G401.6 (cell line): Measurements from ENCODE around the gene KIFAP3.
A peak's percentile ranks its signal among the peaks of the same experiment; 100 is the strongest.

ENCODE experiments used
- FAIRE-seq: peaks from 2 replicates; lab custom pipeline; 2012; peaks lifted over from hg19 to GRCh38; lab: Jason Lieb, UNC

KIFAP3 gene

DNA sequence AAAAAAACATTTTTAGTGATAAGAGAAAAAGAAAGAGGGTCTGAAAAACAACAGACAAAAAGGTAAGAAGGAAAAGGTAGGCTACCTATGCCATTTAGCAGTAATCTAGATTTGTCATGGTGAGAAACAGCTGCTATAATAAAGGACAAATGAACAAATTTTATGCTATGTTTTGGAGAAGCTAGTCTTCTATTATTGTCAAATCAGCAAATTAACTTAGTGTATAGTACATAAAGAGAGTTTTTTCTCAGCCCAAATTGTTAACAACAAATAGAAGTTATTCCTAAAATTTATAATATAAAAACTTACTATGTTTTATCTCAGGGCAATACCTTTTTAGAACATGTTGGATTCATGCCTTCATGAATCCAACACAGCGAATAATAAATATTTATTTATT lies 88.7 kb downstream of the KIFAP3 start:
- FAIRE-seq = no peak

DNA sequence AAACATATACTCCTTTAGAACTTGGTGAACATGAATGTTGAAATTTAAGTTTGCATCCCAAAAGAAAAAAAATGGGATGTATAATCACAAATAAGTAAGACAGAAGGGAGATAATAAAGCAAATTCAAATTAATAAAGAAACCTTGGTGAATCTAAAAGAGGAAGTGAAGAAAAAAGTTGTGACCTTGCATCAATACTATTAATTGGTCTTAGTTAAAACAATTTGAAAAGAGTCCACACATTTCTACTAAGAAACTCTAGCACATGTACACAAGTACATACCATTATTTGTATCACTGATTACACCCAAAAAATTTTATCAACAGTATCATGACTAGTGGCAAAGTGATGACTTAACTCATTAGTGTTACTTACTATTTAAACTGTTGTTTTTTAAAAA lies 100.4 kb downstream of the KIFAP3 start:
- FAIRE-seq = no peak

DNA sequence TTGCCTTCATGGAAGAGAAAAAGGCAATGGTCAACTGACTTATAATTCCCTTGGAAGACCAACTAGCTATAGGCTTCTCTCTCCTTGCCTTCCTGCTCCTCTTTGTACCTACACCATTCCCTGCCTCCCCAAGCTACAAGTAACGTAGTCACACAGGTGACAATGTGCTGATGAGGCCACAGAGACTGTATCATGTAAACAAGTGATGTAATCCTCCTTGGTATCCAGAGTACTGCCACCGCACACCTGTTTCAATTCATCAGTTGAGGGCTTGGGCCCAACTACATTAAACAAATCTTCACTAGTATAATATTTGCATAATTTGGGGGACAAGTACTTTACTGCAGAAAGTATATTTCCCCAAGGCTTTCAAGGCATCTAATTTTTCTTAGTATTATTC lies 104.4 kb downstream of the KIFAP3 start:
- FAIRE-seq = no peak

DNA sequence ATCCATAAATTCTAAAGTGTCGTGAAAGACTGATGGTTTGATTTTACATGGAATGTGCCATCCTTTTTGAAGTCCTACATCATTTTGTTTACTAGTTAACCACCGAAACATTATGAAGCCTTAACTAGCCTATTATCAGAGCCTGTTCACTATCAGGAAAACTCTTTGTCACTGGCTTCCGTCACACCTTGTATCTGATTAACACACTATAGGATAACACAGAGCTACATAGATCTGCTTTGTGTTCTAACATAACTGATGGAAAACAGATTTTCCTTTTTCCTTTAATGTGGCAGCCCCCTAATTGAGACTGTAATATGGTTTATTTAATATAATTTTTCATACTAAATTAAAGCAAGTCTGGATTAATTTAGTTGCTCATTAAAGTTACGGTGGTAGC lies 106.3 kb downstream of the KIFAP3 start:
- FAIRE-seq = no peak

DNA sequence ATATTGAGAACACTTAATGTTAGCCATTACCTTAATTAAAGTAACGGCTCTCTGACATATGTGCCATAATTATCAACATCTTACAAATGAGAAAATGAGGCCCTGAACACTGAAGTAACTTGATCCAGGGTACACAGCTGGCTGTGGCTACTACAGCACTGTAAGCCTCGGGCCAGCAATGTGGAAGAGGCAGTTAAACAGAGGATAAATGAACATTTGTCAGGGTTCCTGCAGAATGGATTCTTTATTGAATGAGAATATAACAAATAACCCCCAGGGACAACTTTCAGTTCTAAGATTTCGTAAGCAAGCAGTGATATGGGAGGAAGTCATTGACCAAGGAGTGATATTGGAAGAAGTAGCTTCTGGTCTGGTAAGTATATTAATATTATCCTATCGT lies 110.3 kb downstream of the KIFAP3 start:
- FAIRE-seq = no peak

DNA sequence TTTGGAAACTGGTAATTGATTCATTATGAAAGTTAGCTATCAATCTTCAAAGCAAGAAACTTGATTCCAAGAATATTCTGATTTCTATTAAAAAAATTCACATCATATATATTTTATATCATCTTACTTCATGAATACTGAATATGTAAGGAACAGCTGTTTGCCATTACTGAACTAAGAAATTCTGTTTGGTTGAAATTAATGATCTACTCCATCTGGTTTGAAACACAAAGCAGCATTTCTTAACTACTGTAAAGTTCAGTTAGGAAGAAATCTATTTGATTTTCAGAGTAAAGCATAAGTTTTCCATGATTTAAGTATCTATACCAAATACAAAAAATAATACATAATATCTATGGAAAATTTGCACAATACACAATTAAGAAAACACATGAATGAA lies 114.8 kb downstream of the KIFAP3 start:
- no peak for FAIRE-seq

DNA sequence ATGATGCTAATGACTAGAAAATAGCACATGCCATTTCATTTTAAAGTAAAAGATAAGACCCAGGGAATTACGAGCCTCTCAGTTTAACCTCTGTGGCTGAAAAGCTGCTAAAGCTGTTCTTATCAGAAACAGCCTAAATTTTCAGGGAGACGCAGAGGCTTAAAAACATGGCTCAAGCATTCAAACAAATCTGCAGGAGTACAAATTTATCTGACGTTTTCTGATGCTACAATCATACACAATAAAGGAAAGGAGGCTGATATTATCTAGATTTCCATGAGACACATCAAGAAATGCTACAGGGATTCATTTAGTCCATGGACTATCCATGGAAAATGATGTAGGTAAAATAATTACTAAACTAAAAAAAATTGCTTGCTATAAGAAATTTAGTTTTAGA lies 115.5 kb downstream of the KIFAP3 start:
- no peak for FAIRE-seq

DNA sequence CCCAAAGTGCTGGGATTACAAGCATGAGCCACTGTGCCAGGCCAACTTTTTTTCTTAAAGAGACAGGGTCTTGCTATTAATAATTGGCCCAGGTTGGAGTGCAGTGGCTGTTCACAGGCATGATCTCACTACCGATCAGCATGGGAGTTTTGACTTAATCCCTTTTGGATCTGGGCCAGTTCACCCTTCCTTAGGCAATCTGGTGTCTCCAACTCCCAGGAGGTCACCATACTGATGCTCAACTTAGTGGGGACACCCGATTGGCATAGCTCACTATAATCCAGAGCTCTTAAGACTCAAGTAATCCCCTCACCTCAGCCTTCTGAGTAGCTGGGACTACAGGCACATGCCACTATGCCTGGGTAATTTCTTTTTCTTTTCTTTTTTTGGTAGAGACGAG lies 116.6 kb downstream of the KIFAP3 start:
- no peak for FAIRE-seq

DNA sequence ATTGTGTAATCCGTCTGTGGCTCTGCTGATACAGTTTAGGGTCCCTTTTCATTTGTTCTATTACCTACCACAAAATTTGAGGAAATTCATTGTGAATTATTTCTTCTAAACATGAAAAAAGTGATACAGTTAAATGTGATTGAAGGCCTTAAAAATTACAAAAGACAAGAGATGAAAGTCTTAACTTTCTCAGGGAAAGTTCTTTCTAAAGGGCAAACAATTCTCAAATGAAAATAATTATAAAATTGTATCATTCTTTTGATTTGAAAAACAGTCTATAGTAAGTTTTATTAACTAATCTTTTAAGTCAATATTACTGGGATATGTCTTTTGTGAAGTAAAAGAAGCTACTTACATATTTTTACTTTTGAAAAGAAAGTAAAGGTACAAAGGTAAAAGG lies 123.4 kb downstream of the KIFAP3 start:
- no peak for FAIRE-seq

DNA sequence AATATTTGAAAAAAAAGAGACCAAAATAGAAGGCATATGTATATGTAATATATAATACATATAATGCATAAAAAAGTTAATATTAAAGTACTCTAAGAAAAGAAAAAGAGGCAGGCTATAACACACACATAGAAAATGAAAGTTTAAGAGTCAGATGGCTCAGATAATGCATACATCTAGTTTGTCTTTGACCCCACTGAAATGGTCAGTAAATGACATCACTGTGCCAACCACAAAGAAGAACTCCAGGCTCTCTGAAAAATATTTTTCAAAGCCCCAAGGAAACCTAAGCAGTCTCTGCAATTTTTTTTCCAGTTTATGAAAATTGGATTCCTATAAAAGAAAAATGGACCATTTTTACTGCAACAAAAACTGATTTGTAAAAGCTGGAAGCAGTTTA lies 125.4 kb downstream of the KIFAP3 start:
- FAIRE-seq = no peak

DNA sequence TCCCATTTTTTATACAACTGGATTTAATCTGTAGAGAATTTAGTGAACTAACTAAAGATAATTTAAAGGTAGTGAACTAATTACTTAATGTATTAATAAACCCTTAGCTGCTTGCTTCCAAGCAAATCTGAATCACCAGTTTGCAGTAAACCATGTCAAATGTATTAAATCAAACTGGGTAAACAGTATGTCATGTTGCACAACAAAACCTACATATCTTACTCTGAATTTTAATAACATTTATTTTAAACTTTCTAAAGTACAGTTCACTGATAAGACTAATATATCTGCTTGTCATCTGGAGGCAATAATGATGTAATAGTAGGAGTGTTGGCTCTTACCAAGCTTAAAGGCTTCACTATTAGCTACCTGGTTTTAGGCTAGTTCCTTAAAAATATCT lies 128.3 kb downstream of the KIFAP3 start:
- FAIRE-seq = no peak

DNA sequence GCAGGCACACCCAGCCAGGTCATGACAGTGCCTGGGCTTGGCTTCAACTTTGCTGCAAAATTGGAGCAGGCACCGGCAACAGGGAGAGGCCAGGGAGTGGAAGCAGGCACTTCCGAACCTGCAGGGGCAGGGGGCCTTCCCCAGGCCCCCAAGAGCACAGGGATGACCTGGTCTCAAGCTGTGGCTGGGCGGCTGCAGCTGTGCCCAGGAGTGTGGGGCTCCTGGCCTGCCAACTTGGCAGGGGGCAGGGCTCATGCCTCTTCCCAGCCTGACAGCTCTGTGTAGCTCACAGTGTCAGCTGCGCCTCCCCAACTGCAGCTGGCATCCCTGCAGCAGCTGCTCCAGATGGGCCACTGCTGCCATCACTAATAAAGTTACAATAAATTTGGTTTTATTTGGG lies 129.3 kb downstream of the KIFAP3 start:
- FAIRE-seq = no peak

DNA sequence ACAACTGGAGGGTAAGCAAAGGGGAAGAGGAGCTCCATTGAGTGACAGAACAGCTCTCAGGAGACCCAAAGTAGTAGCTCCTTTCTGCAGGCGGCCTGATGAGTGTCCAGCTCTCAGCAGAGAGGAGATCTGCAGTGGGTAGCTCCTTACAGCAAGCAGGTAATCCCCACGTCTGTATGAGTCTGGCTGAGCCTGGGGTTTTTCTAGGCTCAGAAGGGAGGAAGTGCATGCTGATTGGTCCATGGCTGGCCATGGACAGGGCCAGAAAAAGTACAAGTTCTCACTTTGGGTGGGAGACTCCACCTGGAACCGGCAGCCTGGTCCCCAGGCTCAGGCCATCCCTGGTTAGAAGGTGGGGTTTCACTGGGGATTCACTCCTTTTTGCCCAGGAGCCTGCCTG lies 129.9 kb downstream of the KIFAP3 start:
- FAIRE-seq = no peak

DNA sequence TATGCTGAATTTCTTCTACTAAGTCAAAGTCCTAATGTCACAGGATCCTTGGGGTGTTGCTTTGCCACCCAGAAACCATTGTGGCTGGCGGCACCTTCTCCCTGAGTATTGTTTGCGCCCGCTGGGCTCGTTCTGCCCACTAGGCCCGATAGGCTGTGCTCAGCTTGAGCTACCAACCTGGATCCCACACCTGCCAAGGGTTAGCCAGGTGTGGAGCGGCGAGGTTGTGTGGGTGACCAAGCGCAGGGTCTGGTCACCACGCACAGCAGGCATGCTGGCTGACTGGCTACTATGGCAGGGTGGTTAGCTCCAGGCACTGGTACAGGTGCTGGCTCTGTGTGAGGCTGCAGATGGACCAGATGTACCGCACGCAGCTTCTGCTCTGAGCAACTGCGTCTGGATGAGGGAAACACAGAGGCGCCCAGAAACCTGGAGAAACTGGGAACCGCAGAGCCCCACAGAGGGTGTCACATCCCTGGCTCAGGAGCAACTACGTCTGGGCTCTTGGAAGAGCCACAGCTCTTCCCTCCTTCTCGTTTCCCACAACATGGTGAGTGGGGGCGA lies 130.4 kb downstream of the KIFAP3 start:
- no peak for FAIRE-seq

DNA sequence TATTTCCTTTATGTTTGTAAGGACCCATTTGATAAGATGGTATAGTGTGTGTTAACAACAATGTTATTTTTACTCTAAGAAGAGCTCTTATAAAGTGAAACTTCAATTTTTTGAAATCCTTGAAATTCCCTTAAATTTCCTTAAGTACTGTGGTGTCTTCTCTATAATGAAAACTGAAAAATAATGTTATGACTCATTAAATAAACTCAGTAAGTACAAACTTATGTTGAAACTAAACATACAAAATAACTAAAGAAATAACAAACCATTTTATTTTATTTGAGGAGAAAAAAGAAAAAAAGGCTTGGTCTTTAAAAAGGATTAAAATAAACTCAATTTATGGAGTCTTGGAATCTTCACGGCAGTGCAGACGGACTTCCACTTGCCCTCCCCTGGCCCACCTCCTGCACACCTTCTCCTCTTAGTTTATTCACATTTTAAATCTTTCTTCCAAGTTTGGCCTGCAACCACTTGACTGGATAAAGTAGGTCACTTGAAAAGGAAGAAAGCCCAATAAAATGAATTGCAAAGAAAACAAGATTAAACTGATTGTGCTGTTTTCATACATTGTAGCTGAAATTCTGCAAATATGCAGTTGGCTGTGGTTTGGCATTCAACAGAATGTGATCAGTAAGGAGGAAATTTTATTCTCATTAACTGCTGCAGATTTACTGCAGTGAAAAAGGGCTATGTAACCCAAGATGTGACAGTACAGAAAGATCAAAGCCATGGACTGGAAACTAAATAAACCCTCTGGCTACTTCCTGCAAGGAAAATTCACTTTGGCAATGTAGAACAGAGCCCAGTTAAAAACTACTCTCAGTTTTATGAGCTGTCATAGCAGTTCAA lies 132.3 kb downstream of the KIFAP3 start:
- peak; percentile 59 for FAIRE-seq

DNA sequence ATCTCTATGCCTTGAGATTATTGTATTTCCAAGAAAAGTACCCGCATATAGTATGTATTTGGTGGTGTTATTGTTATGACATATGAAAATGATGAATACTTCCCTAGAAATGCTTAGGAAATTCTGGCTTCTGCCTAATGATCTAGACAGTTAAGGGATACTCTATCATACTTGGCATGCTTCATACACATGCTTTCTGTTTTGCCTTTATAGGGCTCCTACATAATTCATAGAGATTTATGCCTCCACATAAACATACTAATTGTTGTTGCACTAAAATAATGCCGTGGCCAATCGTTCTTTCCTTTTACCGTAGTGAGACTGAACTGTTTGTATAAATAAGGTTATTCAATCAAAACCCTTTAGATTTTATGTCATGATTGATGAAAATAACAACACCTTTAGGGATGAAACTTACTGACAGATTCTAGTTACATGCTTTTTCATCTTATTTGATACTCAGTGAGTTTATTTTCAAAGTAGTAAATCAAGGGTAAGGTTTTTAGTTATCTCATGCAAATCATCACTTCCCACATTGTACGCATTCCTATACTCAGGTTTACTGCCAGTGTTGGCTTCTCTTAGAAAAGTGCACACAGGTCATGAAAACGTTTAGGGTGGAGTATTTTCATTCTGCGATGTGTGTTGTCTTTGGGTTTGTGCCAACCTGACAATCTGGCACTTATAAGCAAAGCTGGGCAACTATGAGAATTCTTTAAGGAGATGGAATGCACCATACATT lies 140.3 kb downstream of the KIFAP3 start:
- FAIRE-seq = no peak

DNA sequence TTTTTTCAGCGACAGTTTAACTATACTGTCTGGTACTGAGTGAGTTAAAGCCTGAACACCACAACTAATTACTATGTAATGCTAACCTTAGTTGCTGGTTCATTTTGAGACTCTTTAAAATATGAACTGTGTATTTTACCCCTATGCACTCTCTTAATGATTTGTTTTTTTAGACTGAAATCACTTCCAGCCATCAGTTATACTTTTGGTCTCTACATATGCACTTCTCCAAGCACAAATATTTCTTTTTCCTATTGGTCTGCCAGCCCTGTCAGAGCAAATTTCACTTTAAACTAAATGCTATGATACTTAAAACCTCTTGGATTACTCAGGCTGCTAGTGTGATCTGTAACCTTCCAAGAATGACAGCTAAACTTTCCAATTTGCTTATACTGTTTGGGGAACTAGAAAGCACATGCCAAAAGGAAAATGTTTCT lies 142.7 kb downstream of the KIFAP3 start:
- FAIRE-seq = no peak

DNA sequence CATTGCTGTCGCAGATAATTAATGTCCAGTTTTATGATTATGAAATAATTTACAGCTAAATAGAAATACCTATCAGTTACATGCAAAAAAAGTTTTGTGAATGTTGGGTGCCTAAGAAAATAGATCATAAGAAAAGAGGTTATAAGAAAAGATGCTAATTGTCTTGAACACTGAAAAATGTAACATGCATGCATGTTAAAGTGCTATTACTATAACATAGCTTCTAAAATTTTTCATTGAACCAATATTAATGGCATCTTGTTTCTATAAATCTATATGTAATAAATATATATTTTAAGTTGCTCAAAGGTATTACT lies 145.3 kb downstream of the KIFAP3 start:
- no peak for FAIRE-seq

DNA sequence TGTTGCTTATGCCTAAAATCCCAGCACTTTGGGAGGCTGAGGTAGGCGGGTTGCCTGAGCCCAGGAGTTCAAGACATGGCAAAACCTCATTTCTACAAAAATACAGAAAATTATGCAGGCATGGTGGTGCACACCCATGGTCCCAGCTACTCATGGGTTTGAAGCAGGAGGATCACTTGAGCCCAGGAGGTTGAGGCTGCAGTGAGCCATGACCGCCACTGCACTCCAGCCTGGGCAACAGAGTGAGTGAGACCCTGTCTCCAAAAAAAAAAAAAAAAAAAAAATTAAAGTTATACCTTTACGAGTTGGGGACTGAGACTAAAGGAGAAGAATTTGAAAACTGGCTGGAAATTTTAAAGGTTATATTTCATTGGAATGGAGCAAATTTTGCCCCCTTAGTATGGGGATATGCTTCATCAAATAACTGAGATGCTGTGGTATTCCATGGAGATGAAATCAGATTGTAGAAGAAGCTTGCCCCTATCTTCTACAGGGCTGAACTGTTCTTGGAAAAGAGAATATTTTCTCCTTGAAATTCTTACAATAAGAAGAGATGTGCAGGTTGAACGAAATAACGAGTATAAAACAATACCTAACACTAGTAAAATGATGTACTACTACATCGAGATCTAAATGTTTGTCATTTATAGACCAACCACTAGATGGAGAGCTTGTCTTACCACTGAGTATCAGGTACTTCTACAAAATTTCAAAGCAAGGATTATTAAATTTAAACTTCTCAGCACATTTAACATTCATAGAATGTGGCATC lies 145.9 kb downstream of the KIFAP3 start:
- peak; percentile 95 for FAIRE-seq

DNA sequence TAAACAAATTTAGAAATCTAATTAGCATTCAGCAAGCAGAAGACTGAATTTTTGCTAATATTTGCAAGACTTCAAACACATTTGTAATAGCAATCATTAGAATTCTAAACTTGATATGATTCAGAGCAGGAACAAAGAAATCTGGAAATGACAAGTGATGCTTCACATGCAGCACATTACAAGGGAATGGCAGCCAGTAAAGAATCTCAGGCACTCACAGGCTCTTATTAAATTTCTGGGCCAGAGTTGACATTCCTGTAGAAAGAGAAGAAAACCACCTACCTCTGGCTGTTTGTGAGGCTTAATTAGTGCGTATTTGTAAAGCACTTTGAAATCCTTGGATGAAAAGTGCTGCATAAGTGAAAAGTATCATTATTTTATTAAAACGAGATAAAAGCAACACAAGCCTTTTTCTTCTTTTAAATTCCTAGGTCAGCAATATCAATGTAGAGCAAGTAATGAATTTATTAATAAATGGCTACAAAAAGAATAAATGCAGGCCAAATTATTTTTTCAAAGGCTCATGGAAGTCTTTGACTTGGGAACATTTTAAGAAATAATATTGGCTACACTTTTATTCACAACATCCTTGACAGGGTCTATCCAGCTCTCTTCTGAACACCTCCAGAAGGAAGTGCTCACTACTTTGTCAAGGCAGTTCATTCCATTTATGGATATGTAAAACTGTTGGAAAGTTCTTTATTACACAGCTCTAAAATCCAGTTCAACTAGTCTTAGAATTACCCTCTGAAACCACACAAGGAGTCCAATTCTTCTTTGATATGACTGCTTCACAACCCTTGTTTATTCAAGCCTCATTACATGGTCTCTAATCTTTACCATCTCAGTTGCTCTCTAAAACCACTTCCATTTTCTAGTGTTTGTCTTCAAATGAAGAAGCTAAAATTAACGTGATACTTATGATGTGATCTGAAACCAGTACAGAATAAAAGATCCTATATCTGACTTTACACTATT lies 148.7 kb downstream of the KIFAP3 start:
- FAIRE-seq = no peak

DNA sequence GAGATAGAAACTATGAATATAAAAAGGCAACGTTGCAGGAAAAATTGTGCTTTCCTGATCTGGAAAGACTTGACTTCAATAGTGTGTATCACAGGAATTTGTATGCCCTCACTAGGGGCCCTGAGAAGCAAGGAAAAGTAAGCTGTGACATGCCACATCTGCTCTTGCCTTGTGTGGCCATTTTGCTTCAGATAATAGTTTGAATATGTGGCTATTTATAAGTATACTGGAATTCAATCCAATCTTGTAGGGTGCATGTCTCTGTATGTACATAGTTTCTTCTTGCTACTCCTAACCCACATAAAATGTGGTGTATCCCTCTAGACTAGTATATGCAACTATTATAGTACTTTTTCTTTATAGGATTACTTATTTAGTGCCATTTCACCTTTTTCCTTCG lies 149.7 kb downstream of the KIFAP3 start:
- FAIRE-seq = no peak

DNA sequence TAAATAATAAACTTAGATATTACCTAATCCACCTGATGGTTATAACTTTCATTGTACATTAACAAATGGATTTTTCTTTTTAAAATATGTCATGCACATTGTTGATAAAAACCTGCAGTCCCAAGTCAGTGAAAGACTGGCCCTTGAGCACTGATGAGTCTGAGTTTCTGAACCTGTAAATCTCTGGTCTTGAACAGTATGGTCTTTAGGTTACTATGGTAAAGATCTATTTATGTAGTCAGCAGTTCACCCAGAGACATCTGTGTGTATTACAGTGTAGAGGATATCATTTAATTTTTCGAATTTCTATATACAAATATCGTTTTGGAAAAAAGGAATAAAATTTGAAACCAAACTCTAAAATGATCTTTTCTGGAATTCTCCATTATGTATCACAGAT lies 150.4 kb downstream of the KIFAP3 start:
- FAIRE-seq = no peak
